Measurements from ENCODE around the gene ST3GAL4.

DNA sequence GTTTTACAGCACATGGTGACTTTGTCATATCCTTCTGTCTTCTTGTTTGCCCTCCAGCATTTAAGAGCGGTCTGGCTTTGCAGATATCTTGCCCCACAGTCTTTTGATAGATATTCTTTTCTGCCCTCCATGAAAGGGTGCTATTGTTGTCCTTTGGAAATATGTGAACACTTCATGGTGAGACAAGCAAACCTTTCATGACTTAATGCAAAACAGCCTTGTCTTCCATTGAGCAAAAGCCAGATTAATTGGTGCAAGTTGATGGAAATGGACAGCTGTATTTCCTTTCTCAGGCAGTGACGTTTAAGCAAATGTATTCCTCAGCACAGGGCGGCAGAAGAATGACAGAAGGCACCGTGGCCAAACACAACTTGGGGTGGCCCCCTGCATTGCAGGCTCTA is 47.2 kb upstream of the ST3GAL4 start:
- TF ChIP-seq ZFP30 (CRISPR knock-in tag; IDR thresholded peaks at IDR 0.05; ENCODE audit: borderline replicate concordance) (no peak), MYNN (IDR thresholded peaks at IDR 0.05) (no peak), MYNN (CRISPR knock-in tag; IDR thresholded peaks at IDR 0.05) (no peak), TAF1 (IDR thresholded peaks at IDR 0.05; ENCODE audit: control insufficient read depth, extremely low read depth, insufficient read depth, low read length, severe bottlenecking) (no peak), PHTF2 (CRISPR knock-in tag; IDR thresholded peaks at IDR 0.05) (no peak), U2AF2 (optimal IDR thresholded peaks at IDR 0.05; ENCODE audit: low read depth, low read length) (no peak), CEBPB (tag; IDR thresholded peaks at IDR 0.05) (no peak), NR3C1 (CRISPR knock-in tag; IDR thresholded peaks at IDR 0.05) (no peak), ZNF140 (CRISPR knock-in tag; IDR thresholded peaks at IDR 0.05) (no peak)
- TF ChIP-seq, protein P1, sequence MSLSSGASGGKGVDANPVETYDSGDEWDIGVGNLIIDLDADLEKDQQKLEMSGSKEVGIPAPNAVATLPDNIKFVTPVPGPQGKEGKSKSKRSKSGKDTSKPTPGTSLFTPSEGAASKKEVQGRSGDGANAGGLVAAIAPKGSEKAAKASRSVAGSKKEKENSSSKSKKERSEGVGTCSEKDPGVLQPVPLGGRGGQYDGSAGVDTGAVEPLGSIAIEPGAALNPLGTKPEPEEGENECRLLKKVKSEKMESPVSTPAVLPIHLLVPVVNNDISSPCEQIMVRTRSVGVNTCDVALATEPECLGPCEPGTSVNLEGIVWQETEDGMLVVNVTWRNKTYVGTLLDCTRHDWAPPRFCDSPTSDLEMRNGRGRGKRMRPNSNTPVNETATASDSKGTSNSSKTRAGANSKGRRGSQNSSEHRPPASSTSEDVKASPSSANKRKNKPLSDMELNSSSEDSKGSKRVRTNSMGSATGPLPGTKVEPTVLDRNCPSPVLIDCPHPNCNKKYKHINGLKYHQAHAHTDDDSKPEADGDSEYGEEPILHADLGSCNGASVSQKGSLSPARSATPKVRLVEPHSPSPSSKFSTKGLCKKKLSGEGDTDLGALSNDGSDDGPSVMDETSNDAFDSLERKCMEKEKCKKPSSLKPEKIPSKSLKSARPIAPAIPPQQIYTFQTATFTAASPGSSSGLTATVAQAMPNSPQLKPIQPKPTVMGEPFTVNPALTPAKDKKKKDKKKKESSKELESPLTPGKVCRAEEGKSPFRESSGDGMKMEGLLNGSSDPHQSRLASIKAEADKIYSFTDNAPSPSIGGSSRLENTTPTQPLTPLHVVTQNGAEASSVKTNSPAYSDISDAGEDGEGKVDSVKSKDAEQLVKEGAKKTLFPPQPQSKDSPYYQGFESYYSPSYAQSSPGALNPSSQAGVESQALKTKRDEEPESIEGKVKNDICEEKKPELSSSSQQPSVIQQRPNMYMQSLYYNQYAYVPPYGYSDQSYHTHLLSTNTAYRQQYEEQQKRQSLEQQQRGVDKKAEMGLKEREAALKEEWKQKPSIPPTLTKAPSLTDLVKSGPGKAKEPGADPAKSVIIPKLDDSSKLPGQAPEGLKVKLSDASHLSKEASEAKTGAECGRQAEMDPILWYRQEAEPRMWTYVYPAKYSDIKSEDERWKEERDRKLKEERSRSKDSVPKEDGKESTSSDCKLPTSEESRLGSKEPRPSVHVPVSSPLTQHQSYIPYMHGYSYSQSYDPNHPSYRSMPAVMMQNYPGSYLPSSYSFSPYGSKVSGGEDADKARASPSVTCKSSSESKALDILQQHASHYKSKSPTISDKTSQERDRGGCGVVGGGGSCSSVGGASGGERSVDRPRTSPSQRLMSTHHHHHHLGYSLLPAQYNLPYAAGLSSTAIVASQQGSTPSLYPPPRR (CRISPR knock-in tag; IDR thresholded peaks at IDR 0.05; ENCODE audit: borderline replicate concordance), result no peak
- TF ChIP-seq, protein P2, sequence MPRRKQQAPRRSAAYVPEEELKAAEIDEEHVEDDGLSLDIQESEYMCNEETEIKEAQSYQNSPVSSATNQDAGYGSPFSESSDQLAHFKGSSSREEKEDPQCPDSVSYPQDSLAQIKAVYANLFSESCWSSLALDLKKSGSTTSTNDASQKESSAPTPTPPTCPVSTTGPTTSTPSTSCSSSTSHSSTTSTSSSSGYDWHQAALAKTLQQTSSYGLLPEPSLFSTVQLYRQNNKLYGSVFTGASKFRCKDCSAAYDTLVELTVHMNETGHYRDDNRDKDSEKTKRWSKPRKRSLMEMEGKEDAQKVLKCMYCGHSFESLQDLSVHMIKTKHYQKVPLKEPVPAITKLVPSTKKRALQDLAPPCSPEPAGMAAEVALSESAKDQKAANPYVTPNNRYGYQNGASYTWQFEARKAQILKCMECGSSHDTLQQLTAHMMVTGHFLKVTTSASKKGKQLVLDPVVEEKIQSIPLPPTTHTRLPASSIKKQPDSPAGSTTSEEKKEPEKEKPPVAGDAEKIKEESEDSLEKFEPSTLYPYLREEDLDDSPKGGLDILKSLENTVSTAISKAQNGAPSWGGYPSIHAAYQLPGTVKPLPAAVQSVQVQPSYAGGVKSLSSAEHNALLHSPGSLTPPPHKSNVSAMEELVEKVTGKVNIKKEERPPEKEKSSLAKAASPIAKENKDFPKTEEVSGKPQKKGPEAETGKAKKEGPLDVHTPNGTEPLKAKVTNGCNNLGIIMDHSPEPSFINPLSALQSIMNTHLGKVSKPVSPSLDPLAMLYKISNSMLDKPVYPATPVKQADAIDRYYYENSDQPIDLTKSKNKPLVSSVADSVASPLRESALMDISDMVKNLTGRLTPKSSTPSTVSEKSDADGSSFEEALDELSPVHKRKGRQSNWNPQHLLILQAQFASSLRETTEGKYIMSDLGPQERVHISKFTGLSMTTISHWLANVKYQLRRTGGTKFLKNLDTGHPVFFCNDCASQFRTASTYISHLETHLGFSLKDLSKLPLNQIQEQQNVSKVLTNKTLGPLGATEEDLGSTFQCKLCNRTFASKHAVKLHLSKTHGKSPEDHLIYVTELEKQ (CRISPR knock-in tag; IDR thresholded peaks at IDR 0.05), result no peak

Measured in K562 (cell line).